Anterior cingulate cortex (tissue), 58 donors: ENCODE measurements around the gene NR1I2.

Source experiments
- DNase-seq, 58 donors: peaks; one replicate each; lab custom pipeline; 2025; lab: John Stamatoyannopoulos, UW

NR1I2 gene

GRCh38 chr3:119817583-119818363, 35.9 kb downstream of the NR1I2 start:
- DNase-seq = no peak

GRCh38 chr3:119818937-119819336, 37.0 kb downstream of the NR1I2 start:
- DNase-seq = no peak

GRCh38 chr3:119819806-119820205, 37.9 kb downstream of the NR1I2 start:
- DNase-seq = no peak

- DNase-seq = no peak
Measured at GRCh38 chr3:119825820-119826219, 43.9 kb downstream of the NR1I2 start.

- no peak for DNase-seq
Measured at GRCh38 chr3:119826711-119827608, 45.1 kb downstream of the NR1I2 start.

DNA sequence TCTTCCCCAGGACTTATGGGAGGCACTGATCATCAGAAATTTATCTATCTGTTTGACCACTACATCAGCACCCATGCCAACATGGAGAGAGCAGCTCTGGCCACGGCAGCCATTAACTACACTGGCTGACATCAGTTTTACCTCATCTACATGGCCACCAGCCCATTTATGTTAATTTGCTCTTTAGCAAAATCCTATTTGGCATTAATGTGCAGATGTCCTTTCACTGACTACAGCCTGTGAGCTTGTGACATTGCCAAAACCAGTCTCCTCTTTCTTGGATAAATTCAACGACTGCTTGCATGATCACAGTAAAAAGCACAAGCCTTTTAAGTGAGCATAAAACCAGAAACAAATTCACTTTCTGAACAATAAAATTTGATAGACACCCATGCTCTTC, 47.5 kb downstream of the NR1I2 start:
- no peak for DNase-seq

DNA sequence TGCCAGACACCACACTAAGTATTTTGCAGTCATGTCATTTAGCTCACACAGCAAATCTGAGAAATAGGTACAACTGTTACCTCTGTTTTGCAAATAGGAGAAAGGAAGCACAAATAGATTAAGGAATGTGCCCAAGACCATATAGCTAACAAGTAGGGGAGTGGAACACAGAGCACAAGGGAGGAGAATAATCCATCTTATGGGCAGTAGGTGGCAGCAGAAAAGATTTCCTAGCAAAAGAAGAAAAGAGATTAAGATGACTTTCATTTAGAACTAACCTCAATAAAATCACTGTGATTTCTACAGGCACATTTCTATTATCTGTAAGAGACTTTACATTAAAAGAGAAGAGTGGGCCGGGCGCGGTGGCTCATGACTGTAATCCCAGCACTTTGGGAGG, 49.1 kb downstream of the NR1I2 start:
- DNase-seq = no peak

GRCh38 chr3:119831941-119832371, 50.1 kb downstream of the NR1I2 start:
- no peak for DNase-seq

- DNase-seq = no peak
Measured at GRCh38 chr3:119834754-119835370, 53.0 kb downstream of the NR1I2 start.

DNA sequence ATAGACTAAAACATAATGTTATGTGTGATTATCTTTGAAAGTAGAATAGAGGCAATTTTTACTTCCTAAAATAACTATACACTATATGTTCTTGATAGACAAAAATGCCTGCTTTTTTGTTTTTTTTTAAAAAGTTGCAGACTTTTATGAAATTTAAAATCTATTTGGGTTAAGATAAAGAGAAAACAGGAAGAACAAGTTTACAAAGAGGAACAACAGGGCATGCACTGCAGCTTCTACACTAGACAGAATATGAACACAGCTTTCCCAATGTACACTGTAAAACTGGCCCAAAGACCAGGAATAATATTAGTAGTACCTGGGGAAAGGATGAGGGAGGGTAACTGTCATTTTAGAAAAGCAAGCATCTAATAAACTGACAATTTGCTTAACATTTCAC, 53.7 kb downstream of the NR1I2 start:
- no peak for DNase-seq

DNA sequence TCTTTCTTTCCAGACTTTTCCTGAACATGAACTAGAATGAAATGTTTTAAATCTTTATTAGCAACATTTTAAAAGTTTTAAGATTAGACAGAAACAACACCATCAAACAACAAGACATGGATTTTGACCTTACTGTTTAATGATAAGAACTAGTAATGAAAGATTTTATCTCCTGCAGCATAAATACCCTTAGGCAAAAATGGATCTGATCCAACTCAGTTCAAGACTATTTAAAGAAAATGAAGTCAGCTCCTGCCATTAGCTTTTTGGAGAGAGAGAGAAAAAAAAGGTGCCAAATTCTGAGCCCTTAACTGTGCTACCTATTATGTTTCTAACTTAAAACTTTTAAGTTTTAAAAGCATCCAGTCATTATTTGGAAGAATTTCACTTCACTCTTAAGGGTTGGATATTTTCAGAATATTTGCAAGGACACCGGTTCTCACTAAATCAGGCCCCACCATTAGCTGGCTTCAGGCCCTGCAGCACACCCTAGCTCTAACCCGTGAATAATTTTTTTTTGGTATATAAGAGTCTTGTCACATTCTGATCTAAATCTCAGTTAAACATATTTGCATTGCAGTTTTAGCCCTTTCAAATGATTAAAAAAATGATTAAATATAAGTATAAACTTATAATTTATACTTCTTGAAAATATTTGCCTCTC, 60.0 kb downstream of the NR1I2 start:
- no peak for DNase-seq

DNA sequence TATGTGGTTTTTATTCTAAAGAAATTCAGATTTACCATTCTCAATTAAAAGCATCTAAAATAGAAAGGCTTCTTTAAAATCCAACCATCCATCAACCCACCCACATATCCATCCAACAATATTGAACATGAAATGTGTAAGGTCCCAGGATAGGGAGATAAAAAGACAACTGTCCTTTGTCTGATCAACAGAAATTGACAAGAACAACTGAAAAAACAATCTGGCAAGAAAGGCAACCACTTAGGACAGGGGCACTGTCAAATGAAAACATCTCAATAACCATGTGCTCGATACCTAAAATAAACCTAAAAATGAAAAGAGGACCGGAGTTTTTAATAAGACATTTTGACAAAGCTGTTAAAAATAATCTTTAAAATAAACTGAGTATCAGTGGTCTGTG, 67.2 kb downstream of the NR1I2 start:
- DNase-seq = no peak

DNA sequence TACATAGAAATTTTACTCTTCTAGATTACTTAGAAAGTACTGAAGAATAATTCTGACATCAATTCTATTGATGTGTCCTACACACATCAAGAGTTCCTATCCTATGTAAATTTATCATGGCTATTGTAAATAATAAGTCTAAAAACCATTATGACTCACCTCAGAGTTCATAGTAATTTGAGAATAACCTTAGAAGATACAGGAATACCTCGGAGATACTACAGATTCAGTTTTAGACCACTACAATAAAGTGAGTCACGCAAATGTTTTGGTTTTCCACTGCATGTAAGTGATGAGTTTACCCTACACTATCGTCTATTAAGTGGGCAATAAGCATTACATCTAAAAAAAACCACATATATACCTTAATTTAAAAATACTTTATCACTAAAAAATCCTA, 74.8 kb downstream of the NR1I2 start:
- DNase-seq = no peak

GRCh38 chr3:119858957-119859356, 77.1 kb downstream of the NR1I2 start:
- no peak for DNase-seq

GRCh38 chr3:119859728-119860127, 77.8 kb downstream of the NR1I2 start:
- DNase-seq = no peak

- no peak for DNase-seq
Measured at GRCh38 chr3:119861681-119862080, 79.8 kb downstream of the NR1I2 start.

- no peak for DNase-seq
Measured at GRCh38 chr3:119862616-119863015, 80.7 kb downstream of the NR1I2 start.

GRCh38 chr3:119864476-119864875, 82.6 kb downstream of the NR1I2 start:
- no peak for DNase-seq
